Ascending aorta (tissue), 2 donors: Measurements from ENCODE around the gene CBFA2T2. TPM values are rescaled to one million over a fixed set of nuclear protein-coding genes. Genes with fewer than 3 reads are reported as not detected.

Experiments used
- DNase-seq, 2 donors: peaks; one replicate each; pipeline ENCODE4 v3.0.0-alpha.2; 2019; ENCODE audit warnings: low spot score in 2 of 2
- H3K27ac ChIP-seq, 2 donors: fragments of 200-600 bp; sonication (generic); one replicate each; pipeline ENCODE4 v1.5.1; 2016 to 2017; ENCODE audit warnings: mild to moderate bottlenecking in 1 of 2
- H3K27me3 ChIP-seq: fragments of 200-600 bp; sonication (generic); one replicate; pipeline ENCODE4 v1.5.1; 2017
- H3K36me3 ChIP-seq, 2 donors: fragments of 200-600 bp; sonication (generic); one replicate each; pipeline ENCODE4 v1.5.1; 2016
- H3K4me1 ChIP-seq, 2 donors: fragments of 200-600 bp; sonication (generic); one replicate each; pipeline ENCODE4 v1.5.1; 2016 to 2017; ENCODE audit warnings: mild to moderate bottlenecking in 1 of 2
- H3K4me3 ChIP-seq, 2 donors: fragments of 200-600 bp; sonication (generic); one replicate each; pipeline ENCODE4 v1.5.1; 2016 to 2017; ENCODE audit warnings: mild to moderate bottlenecking in 1 of 2
- H3K9me3 ChIP-seq, 2 donors: fragments of 200-600 bp; sonication (generic); one replicate each; pipeline ENCODE4 v1.5.1; 2016
- intact Hi-C: fragments of 100-400 bp; cut with DNase I; formaldehyde crosslinking; loops from one replicate; pipeline ENCODE4 v1.15.1; 2023
- total RNA-seq: library from RNA; depleted of rRNA; stranded (reverse); fragments of >200 nt; gene quantifications from one replicate; pipeline ENCODE4 v1.1.0, GENCODE V29; 2016
- TF ChIP-seq, protein P1 (sequence below), 3 experiments: fragments of 200-600 bp in 2 of 3; fragments of 450-650 bp in 1 of 3; sonication (generic) in 2 of 3; IDR thresholded peaks; one replicate each; pipeline ENCODE4 v1.5.1; 2016 to 2019; ENCODE audit warnings: antibody characterized with exemption in 3 of 3, mild to moderate bottlenecking in 1 of 3, moderate library complexity in 1 of 3

Gene CBFA2T2
- total RNA-seq, 1 donor from 2014 or later: 22.4 TPM

DNA sequence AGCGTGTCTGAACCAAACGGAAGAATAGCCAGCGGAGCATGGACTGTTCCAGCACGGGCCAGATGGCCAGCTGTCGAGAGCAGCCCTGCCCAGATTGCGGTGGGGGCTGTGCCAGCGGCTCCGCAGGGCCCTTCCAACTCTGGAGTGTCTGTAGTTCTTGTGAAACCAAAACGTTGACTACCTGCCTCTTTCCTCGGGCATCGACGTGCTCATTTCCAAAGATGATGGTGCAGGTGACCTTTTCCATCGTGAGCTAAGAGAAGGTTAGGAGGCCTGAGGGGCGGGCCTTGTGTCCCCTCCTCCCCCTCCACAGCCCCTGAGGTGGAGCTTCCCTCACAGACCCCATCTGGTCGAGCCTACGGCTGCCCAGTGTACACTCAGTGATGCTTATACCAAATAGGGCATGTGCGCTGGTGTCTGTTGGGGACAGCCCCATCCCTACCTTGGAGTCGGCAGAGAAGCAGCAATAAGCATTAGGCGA, 159.3 kb downstream of the CBFA2T2 start:
- no peak for DNase-seq
- Histone ChIP-seq H3K36me3 (peaks cover 9 to 11% of the 10 kb centered on the region in 2 donors), H3K9me3 (no peaks in the 10 kb centered on the region), H3K27ac (no peak overlapping the region), H3K4me3 (no peak overlapping the region), H3K27me3 (no peaks in the 10 kb centered on the region), H3K4me1 (peaks cover 8 to 17% of the 10 kb centered on the region in 2 donors)
- intact Hi-C loops: loop anchor here (5.0 kb wide), 1 partner anchor 157 kb away; the partner anchor contains the start of gene CBFA2T2
- TF ChIP-seq, protein P1, sequence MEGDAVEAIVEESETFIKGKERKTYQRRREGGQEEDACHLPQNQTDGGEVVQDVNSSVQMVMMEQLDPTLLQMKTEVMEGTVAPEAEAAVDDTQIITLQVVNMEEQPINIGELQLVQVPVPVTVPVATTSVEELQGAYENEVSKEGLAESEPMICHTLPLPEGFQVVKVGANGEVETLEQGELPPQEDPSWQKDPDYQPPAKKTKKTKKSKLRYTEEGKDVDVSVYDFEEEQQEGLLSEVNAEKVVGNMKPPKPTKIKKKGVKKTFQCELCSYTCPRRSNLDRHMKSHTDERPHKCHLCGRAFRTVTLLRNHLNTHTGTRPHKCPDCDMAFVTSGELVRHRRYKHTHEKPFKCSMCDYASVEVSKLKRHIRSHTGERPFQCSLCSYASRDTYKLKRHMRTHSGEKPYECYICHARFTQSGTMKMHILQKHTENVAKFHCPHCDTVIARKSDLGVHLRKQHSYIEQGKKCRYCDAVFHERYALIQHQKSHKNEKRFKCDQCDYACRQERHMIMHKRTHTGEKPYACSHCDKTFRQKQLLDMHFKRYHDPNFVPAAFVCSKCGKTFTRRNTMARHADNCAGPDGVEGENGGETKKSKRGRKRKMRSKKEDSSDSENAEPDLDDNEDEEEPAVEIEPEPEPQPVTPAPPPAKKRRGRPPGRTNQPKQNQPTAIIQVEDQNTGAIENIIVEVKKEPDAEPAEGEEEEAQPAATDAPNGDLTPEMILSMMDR (IDR thresholded peaks at IDR 0.05): no peak

DNA sequence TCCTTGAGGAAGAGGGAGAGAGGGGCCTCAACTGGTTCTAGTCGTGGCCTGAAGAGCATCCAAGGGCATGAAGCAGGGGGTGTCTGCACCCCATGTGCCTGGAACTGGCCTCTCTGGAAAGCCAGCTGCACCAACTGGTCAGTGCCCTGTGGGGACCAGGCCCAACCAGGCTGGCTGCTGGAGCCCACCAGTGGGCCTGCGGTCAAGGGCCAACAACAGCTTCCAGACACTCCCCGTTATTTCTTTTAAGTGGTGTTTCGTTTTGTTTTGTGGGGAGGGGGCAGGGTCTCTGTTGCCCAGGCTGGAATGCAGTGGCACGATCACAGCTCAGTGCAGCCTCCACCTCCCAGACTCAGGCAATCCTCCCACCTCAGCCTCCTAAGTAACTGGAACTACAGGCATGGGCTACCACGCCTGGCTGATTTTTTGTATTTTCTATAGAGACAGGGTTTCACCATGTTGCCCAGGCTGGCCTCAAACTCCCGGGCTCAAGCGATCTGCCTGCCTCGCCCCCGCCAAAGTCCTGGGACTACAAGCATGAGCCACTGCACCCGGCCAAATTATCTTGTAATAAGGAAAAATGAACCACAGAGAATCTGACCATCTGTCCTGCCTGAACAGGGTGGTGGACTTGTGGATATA, 160.3 kb downstream of the CBFA2T2 start:
- Histone ChIP-seq H3K4me1 (peaks cover 8 to 17% of the 10 kb centered on the region in 2 donors), H3K36me3 (peaks cover 0 to 1% of the 10 kb centered on the region in 2 donors), H3K4me3 (no peak overlapping the region), H3K27me3 (no peaks in the 10 kb centered on the region), H3K27ac (no peak overlapping the region), H3K9me3 (no peaks in the 10 kb centered on the region)
- intact Hi-C loops: no loop called here
- no peak for DNase-seq
- TF ChIP-seq, protein P1 (IDR thresholded peaks at IDR 0.05): no peak

DNA sequence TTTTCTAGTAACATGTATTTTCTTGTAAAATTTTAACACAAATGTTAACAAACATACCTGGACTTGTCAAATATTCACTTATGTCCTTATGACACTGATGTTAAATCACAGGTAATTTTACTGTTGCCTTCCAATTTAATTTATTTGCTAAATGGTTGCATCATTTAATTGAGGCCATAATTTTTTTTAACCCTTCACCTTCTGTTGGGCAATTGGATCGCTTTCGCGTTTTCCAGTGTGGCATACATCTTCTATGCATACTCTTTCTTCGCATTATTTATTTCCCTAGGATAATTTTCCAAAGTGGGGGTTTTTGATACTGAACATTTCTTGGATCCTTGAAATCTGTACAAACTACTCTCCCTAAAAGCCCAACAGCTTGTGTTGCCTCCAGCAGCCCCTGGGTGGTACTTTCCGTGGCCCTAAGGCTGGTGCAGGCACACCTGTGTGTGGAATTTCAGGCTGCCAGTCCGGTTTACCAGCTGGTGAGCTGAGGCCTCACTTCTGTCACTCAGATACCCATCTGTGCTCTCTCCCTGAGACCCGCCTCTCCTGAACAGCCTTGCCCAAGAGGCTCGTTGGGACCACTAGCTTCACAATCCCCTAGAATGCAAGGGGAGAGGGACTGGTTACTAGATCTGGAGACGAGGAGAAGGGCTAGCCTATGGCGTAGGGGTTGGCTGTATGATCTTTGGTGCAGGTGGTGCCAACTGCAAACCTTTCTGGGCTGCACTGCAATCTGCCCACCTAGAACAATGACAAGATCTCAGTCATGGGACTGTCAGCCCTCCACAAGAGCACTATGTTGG, 161.1 kb downstream of the CBFA2T2 start:
- Histone ChIP-seq H3K4me3 (no peak overlapping the region), H3K27me3 (no peaks in the 10 kb centered on the region), H3K9me3 (no peaks in the 10 kb centered on the region), H3K4me1 (peaks cover 8 to 17% of the 10 kb centered on the region in 2 donors), H3K27ac (no peak overlapping the region), H3K36me3 (no peaks in the 10 kb centered on the region)
- intact Hi-C loops: no loop called here
- TF ChIP-seq, protein P1 (IDR thresholded peaks at IDR 0.05): no peak
- DNase-seq: no peak

DNA sequence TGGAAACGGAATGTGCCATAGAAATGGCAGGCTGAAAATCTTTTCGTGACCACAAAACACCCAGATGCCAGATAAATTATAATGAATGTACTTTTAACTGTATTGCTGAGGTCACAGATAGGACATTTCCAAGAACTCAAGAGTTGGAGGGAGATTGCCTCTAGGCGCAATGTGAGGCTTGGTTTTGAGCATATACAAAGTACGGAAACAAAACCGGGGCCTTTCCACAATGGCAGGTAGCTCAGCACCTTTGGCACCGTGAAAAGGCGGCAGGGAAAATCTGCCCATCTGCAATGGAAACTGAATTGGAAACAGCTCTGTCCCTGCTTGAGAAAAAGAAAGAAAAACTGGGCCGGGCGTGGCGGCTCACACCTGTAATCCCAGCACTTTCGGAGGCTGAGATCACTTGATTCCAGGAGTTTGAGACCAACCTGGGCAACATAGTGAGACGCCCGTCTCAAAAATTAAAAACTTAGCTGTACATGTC, 161.7 kb downstream of the CBFA2T2 start:
- DNase-seq: no peak
- H3K9me3 ChIP-seq: no peaks in the 10 kb centered on the region
- TF ChIP-seq, protein P1 (IDR thresholded peaks at IDR 0.05): no peak
- intact Hi-C loops: no loop called here
- H3K4me1 ChIP-seq: peaks cover 8 to 15% of the 10 kb centered on the region in 2 donors
- H3K27me3 ChIP-seq: no peaks in the 10 kb centered on the region
- no peak overlapping the region for H3K27ac ChIP-seq
- no peaks in the 10 kb centered on the region for H3K36me3 ChIP-seq
- H3K4me3 ChIP-seq: no peak overlapping the region

DNA sequence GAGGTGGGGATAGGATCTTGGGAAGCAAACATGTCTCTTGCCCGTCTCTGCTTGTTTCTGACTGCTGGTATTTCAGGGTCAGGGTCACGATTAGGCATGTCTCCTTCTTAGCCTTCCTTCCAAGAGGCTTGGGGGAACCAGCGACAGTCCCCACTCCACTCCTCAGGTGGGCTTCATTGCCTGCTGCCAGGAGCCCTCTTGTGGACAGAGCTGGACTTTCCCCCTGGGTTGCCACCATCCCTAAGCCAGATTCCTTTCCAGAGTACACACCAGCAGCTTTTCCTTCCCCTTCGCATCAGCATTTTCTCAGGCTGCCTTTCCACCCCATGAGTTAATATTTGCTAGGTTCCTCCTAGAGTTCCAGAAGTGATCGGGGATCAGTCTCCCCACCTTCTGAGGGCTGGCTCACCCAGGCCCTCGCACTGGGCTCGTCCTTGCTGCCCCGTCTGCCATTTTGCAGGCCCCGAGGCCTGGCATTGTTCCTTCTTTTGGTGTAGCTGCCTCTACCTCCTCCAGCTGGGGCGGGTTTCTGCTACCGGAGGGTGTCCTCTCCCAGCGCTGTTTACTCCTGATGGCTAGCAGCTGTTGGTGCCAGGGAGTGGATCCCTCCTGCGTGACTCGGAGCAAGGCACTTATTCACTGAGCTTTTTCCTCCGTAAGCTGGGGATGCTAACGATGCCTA, 163.5 kb downstream of the CBFA2T2 start:
- Histone ChIP-seq H3K9me3 (no peaks in the 10 kb centered on the region), H3K27ac (no peak overlapping the region), H3K27me3 (no peaks in the 10 kb centered on the region), H3K36me3 (peaks cover 15 to 17% of the 10 kb centered on the region in 2 donors), H3K4me1 (peaks cover 3 to 4% of the 10 kb centered on the region in 2 donors), H3K4me3 (peak overlapping the region; percentile 7 to 44)
- TF ChIP-seq, protein P1 (IDR thresholded peaks at IDR 0.05): peak; percentile 68 to 81 (median 80)
- DNase-seq: no peak
- intact Hi-C loops: no loop called here
